IMR-90 (cell line): Measurements from ENCODE around the gene PPFIA2. TPM values are rescaled to one million over a fixed set of nuclear protein-coding genes. Genes with fewer than 3 reads are reported as not detected.

Experiments
- ATAC-seq: fragments of 200-7000 bp; cut with Tn5 transposase; 2 replicates; pipeline ENCODE4 v1.9.1; 2020; ENCODE audit warnings: low read depth, mild to moderate bottlenecking, moderate library complexity
- BruUV-seq: library from RNA; stranded (reverse); fragments of 400-500 nt; replicated peaks from 2 replicates; lab custom pipeline; 2021; lab: Mats Ljungman, UMichigan
- CTCF ChIA-PET: fragments of 300-600 bp; formaldehyde crosslinking; extraction: SDS; loops from one replicate; lab custom pipeline; 2021; ENCODE audit warnings: antibody characterized with exemption; lab: Yijun Ruan, JAX
- POLR2A ChIA-PET: fragments of 300-600 bp; sonication (Branson Sonifier 250); formaldehyde crosslinking; loops from one replicate; lab custom pipeline; 2022; ENCODE audit warnings: antibody characterized with exemption; ENCODE audit not compliant: unreplicated experiment; lab: Charles Lee
- DNase-seq: peaks from one replicate; pipeline ENCODE4 v3.0.0; 2013
- H2AFZ ChIP-seq: replicated peaks from 2 replicates; pipeline ENCODE3; 2013; ENCODE audit warnings: low read length, mild to moderate bottlenecking; ENCODE audit not compliant: poor library complexity
- H2AK5ac ChIP-seq: 2 replicates; pipeline ENCODE4 v1.6.1; 2013; ENCODE audit warnings: low read depth, low read length, inconsistent platforms
- H2AK9ac ChIP-seq: replicated peaks from 2 replicates; pipeline ENCODE3; 2013; ENCODE audit warnings: mild to moderate bottlenecking, low read depth, low read length, moderate library complexity; ENCODE audit not compliant: poor library complexity
- H2BK120ac ChIP-seq: 2 replicates; pipeline ENCODE4 v1.6.1; 2013; ENCODE audit warnings: low read depth, low read length, inconsistent platforms
- H2BK15ac ChIP-seq: 3 replicates; pipeline ENCODE4 v1.6.1; 2013; ENCODE audit warnings: low read depth, low read length, inconsistent platforms
- H2BK20ac ChIP-seq: 2 replicates; pipeline ENCODE4 v1.6.1; 2013; ENCODE audit warnings: low read depth, mild to moderate bottlenecking, inconsistent platforms, low read length, moderate library complexity
- H2BK5ac ChIP-seq: 2 replicates; pipeline ENCODE4 v1.6.1; 2013; ENCODE audit warnings: mild to moderate bottlenecking, low read depth, low read length, inconsistent platforms; ENCODE audit not compliant: poor library complexity, severe bottlenecking
- H3K14ac ChIP-seq: replicated peaks from 2 replicates; pipeline ENCODE4 v1.6.1; 2013; ENCODE audit warnings: low read depth, low read length, inconsistent platforms
- H3K18ac ChIP-seq: 2 replicates; pipeline ENCODE4 v1.6.1; 2013; ENCODE audit warnings: low read depth, low read length, control low read depth
- H3K23ac ChIP-seq: 2 replicates; pipeline ENCODE4 v1.6.1; 2013; ENCODE audit warnings: low read depth, low read length, inconsistent platforms
- H3K27ac ChIP-seq: 2 replicates; pipeline ENCODE4 v1.5.1; 2013; ENCODE audit warnings: mild to moderate bottlenecking, control low read depth, low read length; ENCODE audit not compliant: insufficient read depth
- H3K27me3 ChIP-seq: 2 replicates; pipeline ENCODE4 v1.6.1; 2013; ENCODE audit warnings: low read length; ENCODE audit not compliant: control insufficient read depth, insufficient read depth
- H3K36me3 ChIP-seq: 2 replicates; pipeline ENCODE4 v1.6.1; 2013; ENCODE audit warnings: low read length, mixed read lengths; ENCODE audit not compliant: control insufficient read depth, insufficient read depth
- H3K4ac ChIP-seq: 2 replicates; pipeline ENCODE4 v1.6.1; 2013; ENCODE audit warnings: low read depth, low read length, inconsistent platforms
- H3K4me1 ChIP-seq: 2 replicates; pipeline ENCODE4 v1.6.1; 2013; ENCODE audit warnings: low read length, mixed read lengths; ENCODE audit not compliant: control insufficient read depth, insufficient read depth
- H3K4me2 ChIP-seq: 2 replicates; pipeline ENCODE4 v1.6.1; 2013; ENCODE audit warnings: low read depth, mild to moderate bottlenecking, control low read depth, low read length, moderate library complexity
- H3K4me3 ChIP-seq: 2 replicates; pipeline ENCODE4 v1.5.1; 2013; ENCODE audit warnings: low read depth, mild to moderate bottlenecking, control low read depth, low read length, moderate library complexity; ENCODE audit not compliant: insufficient read depth
- H3K56ac ChIP-seq: 2 replicates; pipeline ENCODE4 v1.6.1; 2013; ENCODE audit warnings: low read length, inconsistent platforms; ENCODE audit not compliant: insufficient read depth; ENCODE audit errors: extremely low read depth
- H3K79me1 ChIP-seq, 2 experiments: 2 replicates each; pipeline ENCODE4 v1.6.1; 2013; ENCODE audit warnings: low read length in 2 of 2, inconsistent platforms in 1 of 2, low read depth in 1 of 2
- H3K9ac ChIP-seq: 2 replicates; pipeline ENCODE4 v1.6.1; 2013; ENCODE audit warnings: low read depth, low read length, control low read depth
- H3K9me1 ChIP-seq: 2 replicates; pipeline ENCODE4 v1.6.1; 2013; ENCODE audit warnings: low read length, inconsistent platforms; ENCODE audit not compliant: insufficient read depth
- H3K9me3 ChIP-seq: 2 replicates; pipeline ENCODE4 v1.6.1; 2013; ENCODE audit warnings: low read length; ENCODE audit not compliant: control insufficient read depth, insufficient read depth
- H4K20me1 ChIP-seq: 2 replicates; pipeline ENCODE4 v1.6.1; 2013; ENCODE audit warnings: low read length, inconsistent platforms; ENCODE audit not compliant: insufficient read depth
- H4K5ac ChIP-seq: 2 replicates; pipeline ENCODE4 v1.6.1; 2013; ENCODE audit warnings: mild to moderate bottlenecking, low read depth, low read length, control low read depth
- H4K8ac ChIP-seq, 2 experiments: 2 replicates each; pipeline ENCODE4 v1.6.1; 2013; ENCODE audit warnings: low read depth in 2 of 2, low read length in 2 of 2, control low read depth in 1 of 2, inconsistent platforms in 1 of 2
- H4K91ac ChIP-seq: 2 replicates; pipeline ENCODE4 v1.6.1; 2013; ENCODE audit warnings: low read depth, low read length, inconsistent platforms; ENCODE audit not compliant: insufficient read depth
- CHD1 ChIP-seq: IDR thresholded peaks from 2 replicates; pipeline ENCODE4 v1.6.1; 2012; ENCODE audit warnings: low read depth, low read length, improper control_type of control experiment
- WGBS, 2 experiments: methylation state at CpG; one replicate each; pipeline versions ENCODE4 v1.1.5 to v1.1.7; 2013; ENCODE audit warnings: missing lambda C conversion rate in 2 of 2; ENCODE audit not compliant: insufficient read length in 1 of 2; ENCODE audit errors: extremely low coverage in 2 of 2; 5-methylcytosine and 5-hydroxymethylcytosine counted together
- dilution Hi-C: fragments of 300-500 bp; cut with HindIII; formaldehyde crosslinking; loops from one replicate; pipeline ENCODE4 v1.14.3; 2018; ENCODE audit warnings: low sequenced_read_pairs; ENCODE audit not compliant: unreplicated experiment
- in situ Hi-C: fragments of 300-500 bp; cut with MboI; formaldehyde crosslinking; loops from 3 replicates; pipeline ENCODE4 v1.14.3; 2019; ENCODE audit warnings: low sequenced_read_pairs, inconsistent platforms, mixed read lengths
- intact Hi-C: fragments of 100-400 bp; cut with micrococcal nuclease; formaldehyde crosslinking; loops from 2 replicates; pipeline ENCODE4 v1.10.0; 2022
- polyA plus RNA-seq, 3 experiments: library from polyadenylated mRNA; depleted of rRNA; stranded (reverse); fragments of >200 nt; gene quantifications; 2 replicates each; pipeline ENCODE4 v1.2.3, GENCODE V29; 2012; ENCODE audit warnings: low replicate concordance in 1 of 3
- total RNA-seq: library from RNA; depleted of rRNA; stranded (reverse); fragments of >200 nt; gene quantifications from 2 replicates; pipeline ENCODE4 v1.2.3, GENCODE V29; 2012
- TF ChIP-seq, protein P1 (sequence below): fragments of 150-350 bp; IDR thresholded peaks from 2 replicates; pipeline ENCODE4 v1.6.1; 2016; ENCODE audit warnings: low read depth, mild to moderate bottlenecking, low read length, moderate library complexity, borderline replicate concordance

The PPFIA2 gene
- total and polyA plus RNA-seq, 2 of the 4 experiments (the other 2 are of a cell fraction): 0.29 to 1.3 TPM

DNA sequence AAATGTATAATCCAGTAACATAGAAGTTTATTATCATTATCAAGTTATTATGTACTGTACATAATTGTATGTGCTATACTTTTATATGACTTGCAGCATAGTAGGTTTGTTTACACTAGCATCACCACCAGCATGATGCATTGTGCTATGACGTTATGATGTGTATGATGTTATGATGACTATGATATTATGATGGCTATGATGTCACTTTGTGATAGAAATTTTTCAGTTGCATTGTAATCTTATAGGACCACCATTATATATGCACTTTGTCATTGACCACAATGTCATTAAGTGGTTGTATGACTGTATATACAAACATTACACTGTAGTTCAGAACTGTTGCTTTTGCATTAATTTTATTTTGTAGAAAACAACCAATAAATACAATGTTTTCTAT, 173.4 kb downstream of the PPFIA2 start:
- Histone ChIP-seq H3K27me3 (no peaks in the 10 kb centered on the region), H2AFZ (no peak overlapping the region), H3K36me3 (no peaks in the 10 kb centered on the region), H3K79me1 (no peaks in the 10 kb centered on the region), H2AK9ac (no peak overlapping the region), H3K4me3 (no peak overlapping the region), H2BK15ac (no peak overlapping the region), H3K4me2 (no peak overlapping the region), H3K18ac (no peak overlapping the region), H3K14ac (no peak overlapping the region), H3K4me1 (no peaks in the 10 kb centered on the region), H2BK120ac (no peak overlapping the region), H3K9ac (no peak overlapping the region), H2BK5ac (no peak overlapping the region), H4K5ac (no peak overlapping the region), H4K8ac (no peak overlapping the region), H3K56ac (no peak overlapping the region), H3K27ac (no peak overlapping the region), H2AK5ac (no peak overlapping the region), H3K4ac (no peak overlapping the region), H4K20me1 (no peaks in the 10 kb centered on the region), H3K9me3 (no peaks in the 10 kb centered on the region), H2BK20ac (no peak overlapping the region), H3K23ac (no peak overlapping the region), H4K91ac (no peak overlapping the region), H3K9me1 (no peaks in the 10 kb centered on the region)
- intact Hi-C loops: no loop called here
- DNase-seq: no peak
- ChIA-PET POLR2A (no interaction called here), CTCF (no interaction called here)
- WGBS, 2 experiments: no CpG with 5 or more reads among the region's 1 CpG
- BruUV-seq: no TSS peak
- TF ChIP-seq, protein P1, sequence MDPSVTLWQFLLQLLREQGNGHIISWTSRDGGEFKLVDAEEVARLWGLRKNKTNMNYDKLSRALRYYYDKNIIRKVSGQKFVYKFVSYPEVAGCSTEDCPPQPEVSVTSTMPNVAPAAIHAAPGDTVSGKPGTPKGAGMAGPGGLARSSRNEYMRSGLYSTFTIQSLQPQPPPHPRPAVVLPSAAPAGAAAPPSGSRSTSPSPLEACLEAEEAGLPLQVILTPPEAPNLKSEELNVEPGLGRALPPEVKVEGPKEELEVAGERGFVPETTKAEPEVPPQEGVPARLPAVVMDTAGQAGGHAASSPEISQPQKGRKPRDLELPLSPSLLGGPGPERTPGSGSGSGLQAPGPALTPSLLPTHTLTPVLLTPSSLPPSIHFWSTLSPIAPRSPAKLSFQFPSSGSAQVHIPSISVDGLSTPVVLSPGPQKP: no peak
- TF ChIP-seq CHD1: no peak
- dilution Hi-C loops: no loop called here
- ATAC-seq: no peak
- in situ Hi-C loops: no loop called here
